ENCODE results near the gene XRCC6. TPM values are rescaled to one million over a fixed set of nuclear protein-coding genes. Genes with fewer than 3 reads are reported as not detected.

Gene XRCC6
- total and polyA plus RNA-seq, 2 experiments from 2014 or later, result 250 to 423 TPM

GRCh38 chr22:41657709-41658108, 36.6 kb downstream of the XRCC6 start:
- no peak for DNase-seq (ENCODE audit: low read depth in 1 of 2, low spot score in 1 of 2)
- no peaks in the 10 kb centered on the region for H3K27me3 ChIP-seq
- no peak overlapping the region for H3K27ac ChIP-seq
- no peaks in the 10 kb centered on the region for H3K4me1 ChIP-seq (ENCODE audit: low read depth)
- no peaks in the 10 kb centered on the region for H3K9me3 ChIP-seq (ENCODE audit: low read depth)
- H3K36me3 ChIP-seq, result peaks cover 80% of the 10 kb centered on the region
- H3K4me3 ChIP-seq, result no peak overlapping the region
- TF ChIP-seq, protein P1, sequence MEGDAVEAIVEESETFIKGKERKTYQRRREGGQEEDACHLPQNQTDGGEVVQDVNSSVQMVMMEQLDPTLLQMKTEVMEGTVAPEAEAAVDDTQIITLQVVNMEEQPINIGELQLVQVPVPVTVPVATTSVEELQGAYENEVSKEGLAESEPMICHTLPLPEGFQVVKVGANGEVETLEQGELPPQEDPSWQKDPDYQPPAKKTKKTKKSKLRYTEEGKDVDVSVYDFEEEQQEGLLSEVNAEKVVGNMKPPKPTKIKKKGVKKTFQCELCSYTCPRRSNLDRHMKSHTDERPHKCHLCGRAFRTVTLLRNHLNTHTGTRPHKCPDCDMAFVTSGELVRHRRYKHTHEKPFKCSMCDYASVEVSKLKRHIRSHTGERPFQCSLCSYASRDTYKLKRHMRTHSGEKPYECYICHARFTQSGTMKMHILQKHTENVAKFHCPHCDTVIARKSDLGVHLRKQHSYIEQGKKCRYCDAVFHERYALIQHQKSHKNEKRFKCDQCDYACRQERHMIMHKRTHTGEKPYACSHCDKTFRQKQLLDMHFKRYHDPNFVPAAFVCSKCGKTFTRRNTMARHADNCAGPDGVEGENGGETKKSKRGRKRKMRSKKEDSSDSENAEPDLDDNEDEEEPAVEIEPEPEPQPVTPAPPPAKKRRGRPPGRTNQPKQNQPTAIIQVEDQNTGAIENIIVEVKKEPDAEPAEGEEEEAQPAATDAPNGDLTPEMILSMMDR (IDR thresholded peaks at IDR 0.05; ENCODE audit: low read depth, low read length), result no peak

- no peaks in the 10 kb centered on the region for H3K27me3 ChIP-seq
- H3K9me3 ChIP-seq (ENCODE audit: low read depth), result no peaks in the 10 kb centered on the region
- H3K4me1 ChIP-seq (ENCODE audit: low read depth), result no peaks in the 10 kb centered on the region
- no peak for DNase-seq (ENCODE audit: low read depth in 1 of 2, low spot score in 1 of 2)
- H3K4me3 ChIP-seq, result no peak overlapping the region
- H3K36me3 ChIP-seq, result peaks cover 68% of the 10 kb centered on the region
- no peak overlapping the region for H3K27ac ChIP-seq
- TF ChIP-seq, protein P1 (IDR thresholded peaks at IDR 0.05; ENCODE audit: low read depth, low read length), result no peak
Observed at GRCh38 chr22:41658869-41659268, 37.8 kb downstream of the XRCC6 start.

- TF ChIP-seq, protein P1 (IDR thresholded peaks at IDR 0.05; ENCODE audit: low read depth, low read length), result no peak
- Histone ChIP-seq H3K36me3 (peaks cover 62% of the 10 kb centered on the region), H3K27ac (peak overlapping the region; percentile 72), H3K27me3 (no peaks in the 10 kb centered on the region), H3K4me3 (no peak overlapping the region), H3K9me3 (ENCODE audit: low read depth) (no peaks in the 10 kb centered on the region), H3K4me1 (ENCODE audit: low read depth) (no peaks in the 10 kb centered on the region)
- no peak for DNase-seq (ENCODE audit: low read depth in 1 of 2, low spot score in 1 of 2)
Observed at GRCh38 chr22:41659941-41660340, 38.8 kb downstream of the XRCC6 start.

DNA sequence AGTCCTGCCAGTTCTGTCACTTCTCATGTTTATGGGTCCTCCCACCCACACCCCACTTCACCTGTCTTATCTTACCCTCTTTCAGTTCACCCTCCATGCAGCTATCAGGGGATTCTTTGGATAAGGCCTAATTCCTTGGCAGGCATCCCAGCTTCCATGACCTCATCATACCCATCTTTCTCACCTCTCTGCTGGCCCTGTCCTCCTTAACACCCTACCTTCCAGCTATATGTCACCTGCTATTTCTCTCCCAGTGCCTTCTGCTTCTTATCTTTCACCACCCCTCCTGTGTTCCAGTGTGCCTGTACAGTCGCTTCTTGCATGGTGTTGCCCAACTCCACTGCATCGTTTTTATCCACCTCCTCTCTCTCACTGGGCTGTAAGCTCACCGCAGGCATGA, 39.3 kb downstream of the XRCC6 start:
- peak in 1 of 2 donors; percentile 23 for DNase-seq (ENCODE audit: low read depth in 1 of 2, low spot score in 1 of 2)
- H3K27me3 ChIP-seq, result no peaks in the 10 kb centered on the region

DNA sequence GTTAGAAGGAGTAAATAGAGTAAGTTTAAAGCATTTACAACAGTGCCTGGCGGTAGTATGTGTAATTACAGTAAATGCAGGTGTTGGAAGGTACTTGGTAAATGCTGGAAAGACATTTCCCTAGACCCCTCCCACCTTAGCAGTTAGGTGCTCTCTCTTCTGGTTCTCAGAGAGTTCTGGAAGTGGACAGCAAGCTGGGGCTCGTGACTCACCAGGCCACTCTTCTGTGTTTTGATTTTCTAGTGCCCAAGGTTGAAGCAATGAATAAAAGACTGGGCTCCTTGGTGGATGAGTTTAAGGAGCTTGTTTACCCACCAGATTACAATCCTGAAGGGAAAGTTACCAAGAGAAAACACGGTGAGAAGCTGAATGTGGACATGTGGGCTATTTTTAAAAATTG, 40.0 kb downstream of the XRCC6 start:
- no peaks in the 10 kb centered on the region for H3K9me3 ChIP-seq (ENCODE audit: low read depth)

More for the DNA sequence above, 39.3 kb downstream of the XRCC6 start:
- H3K36me3 ChIP-seq, result peaks cover 58% of the 10 kb centered on the region
- H3K4me3 ChIP-seq, result no peak overlapping the region
- peak overlapping the region; percentile 72 for H3K27ac ChIP-seq
- H3K9me3 ChIP-seq (ENCODE audit: low read depth), result no peaks in the 10 kb centered on the region
- TF ChIP-seq, protein P1 (IDR thresholded peaks at IDR 0.05; ENCODE audit: low read depth, low read length), result no peak
- H3K4me1 ChIP-seq (ENCODE audit: low read depth), result no peaks in the 10 kb centered on the region

More for the DNA sequence above, 40.0 kb downstream of the XRCC6 start:
- no peaks in the 10 kb centered on the region for H3K4me1 ChIP-seq (ENCODE audit: low read depth)
- H3K27me3 ChIP-seq, result no peaks in the 10 kb centered on the region
- TF ChIP-seq, protein P1 (IDR thresholded peaks at IDR 0.05; ENCODE audit: low read depth, low read length), result no peak
- peak overlapping the region; percentile 72 for H3K27ac ChIP-seq
- peaks cover 53% of the 10 kb centered on the region for H3K36me3 ChIP-seq
- no peak overlapping the region for H3K4me3 ChIP-seq
- DNase-seq (ENCODE audit: low read depth in 1 of 2, low spot score in 1 of 2), result no peak
